Fibroblast of skin of back (primary cell): ENCODE measurements around the gene TOMM70.
"Not testable (repeated sequence)": the region's sequence is repeated elsewhere in the genome, so short reads cannot be mapped to it uniquely, and the experiment has no call there.

Experiments
- DNase-seq: peaks from one replicate; pipeline ENCODE4 v3.0.0-alpha.2; 2013

The TOMM70 gene

GRCh38 chr3:100361897-100362296 lies 39.0 kb downstream of the TOMM70 start:
- DNase-seq = no peak

GRCh38 chr3:100360757-100361496 lies 40.0 kb downstream of the TOMM70 start:
- no peak for DNase-seq

GRCh38 chr3:100359035-100359434 lies 41.9 kb downstream of the TOMM70 start:
- DNase-seq = no peak

- no peak for DNase-seq
Observed at GRCh38 chr3:100358413-100358812, 42.5 kb downstream of the TOMM70 start.

GRCh38 chr3:100354850-100355249 lies 46.0 kb downstream of the TOMM70 start:
- DNase-seq = no peak

- DNase-seq = peak; percentile 16
Observed at GRCh38 chr3:100352296-100353231, 48.3 kb downstream of the TOMM70 start.

GRCh38 chr3:100351770-100352169 lies 49.1 kb downstream of the TOMM70 start:
- DNase-seq = not testable (repeated sequence)

- DNase-seq = no peak
Observed at GRCh38 chr3:100348727-100349126, 52.2 kb downstream of the TOMM70 start.

GRCh38 chr3:100340527-100340926 lies 60.4 kb downstream of the TOMM70 start:
- DNase-seq = no peak

- no peak for DNase-seq
Observed at GRCh38 chr3:100339786-100340185, 61.1 kb downstream of the TOMM70 start.

GRCh38 chr3:100338911-100339310 lies 62.0 kb downstream of the TOMM70 start:
- no peak for DNase-seq

GRCh38 chr3:100336229-100336628 lies 64.7 kb downstream of the TOMM70 start:
- not testable (repeated sequence) for DNase-seq

GRCh38 chr3:100335434-100335833 lies 65.5 kb downstream of the TOMM70 start:
- DNase-seq = peak; percentile 15

- peak; percentile 80 for DNase-seq
Observed at GRCh38 chr3:100334488-100335351, 66.2 kb downstream of the TOMM70 start, which contains the start of gene NIT2. Gene NIT2, plus strand, starts transcription at chr3:100334757. Its CDS starts 35 bp downstream, at chr3:100334792.

- DNase-seq = no peak
Observed at GRCh38 chr3:100333970-100334487, 66.9 kb downstream of the TOMM70 start.

GRCh38 chr3:100333051-100333450 lies 67.8 kb downstream of the TOMM70 start:
- DNase-seq = no peak

- no peak for DNase-seq
Observed at GRCh38 chr3:100331660-100332059, 69.2 kb downstream of the TOMM70 start.

- DNase-seq = no peak
Observed at GRCh38 chr3:100330651-100331050, 70.2 kb downstream of the TOMM70 start.

GRCh38 chr3:100329800-100330489 lies 70.9 kb downstream of the TOMM70 start:
- DNase-seq = no peak

- not testable (repeated sequence) for DNase-seq
Observed at GRCh38 chr3:100327377-100327776, 73.5 kb downstream of the TOMM70 start.

GRCh38 chr3:100325827-100326226 lies 75.1 kb downstream of the TOMM70 start:
- DNase-seq = no peak

GRCh38 chr3:100324044-100324443 lies 76.8 kb downstream of the TOMM70 start:
- DNase-seq = no peak
